CD4-positive, alpha-beta memory T cell (primary cell): ENCODE results near the gene HUWE1. TPM values are rescaled to one million over a fixed set of nuclear protein-coding genes. Genes with fewer than 3 reads are reported as not detected.
A peak's percentile ranks its signal among the peaks of the same experiment; 100 is the strongest.

Experiments
- CTCF ChIA-PET: fragments of 350-600 bp; sonication (Branson Sonifier 250); formaldehyde crosslinking; loops from one replicate; lab custom pipeline; 2021; ENCODE audit warnings: inconsistent platforms; ENCODE audit not compliant: partially characterized antibody; lab: Charles Lee
- POLR2A ChIA-PET: fragments of 350-600 bp; sonication (Branson Sonifier 250); formaldehyde crosslinking; loops from one replicate; lab custom pipeline; 2021; ENCODE audit not compliant: partially characterized antibody; lab: Charles Lee
- DNase-seq, 5 donors: peaks; one replicate each; pipeline versions ENCODE4 v3.0.0 to v3.0.0-alpha.2; 2020 to 2022; ENCODE audit warnings: mixed read lengths in 1 of 5
- H3K27ac ChIP-seq: one replicate; pipeline ENCODE4 v1.7.0; 2013; ENCODE audit warnings: low read depth, low read length
- H3K27me3 ChIP-seq: 2 replicates; pipeline ENCODE4 v1.7.0; 2013; ENCODE audit warnings: mild to moderate bottlenecking, low read length, moderate library complexity; ENCODE audit not compliant: insufficient read depth
- H3K36me3 ChIP-seq: 2 replicates; pipeline ENCODE4 v1.7.0; 2013; ENCODE audit warnings: mild to moderate bottlenecking, low read length, moderate library complexity; ENCODE audit not compliant: insufficient read depth
- H3K4me1 ChIP-seq: 2 replicates; pipeline ENCODE4 v1.7.0; 2013; ENCODE audit warnings: mild to moderate bottlenecking, low read length, moderate library complexity; ENCODE audit not compliant: insufficient read depth
- H3K4me3 ChIP-seq, 2 donors: one replicate each; pipeline ENCODE4 v1.7.0; 2013; ENCODE audit warnings: low read length in 2 of 2, mild to moderate bottlenecking in 1 of 2
- H3K9me3 ChIP-seq, 2 donors: one replicate each; pipeline ENCODE4 v1.7.0; 2013; ENCODE audit warnings: low read length in 2 of 2, control low read depth in 1 of 2; ENCODE audit not compliant: control insufficient read depth in 1 of 2
- H3K27ac Mint-ChIP-seq, 7 donors: one replicate each; pipeline ENCODE4 v1.8.0; 2020 to 2021; ENCODE audit warnings: mixed read lengths in 7 of 7, mild to moderate bottlenecking in 6 of 7, inconsistent platforms in 3 of 7, moderate library complexity in 3 of 7
- H3K27me3 Mint-ChIP-seq, 2 donors: one replicate each; pipeline ENCODE4 v1.8.0; 2020 to 2021; ENCODE audit warnings: mixed read lengths in 2 of 2
- H3K36me3 Mint-ChIP-seq, 2 donors: one replicate each; pipeline ENCODE4 v1.8.0; 2020 to 2021; ENCODE audit warnings: mixed read lengths in 2 of 2, inconsistent platforms in 1 of 2, mild to moderate bottlenecking in 1 of 2
- H3K4me1 Mint-ChIP-seq, 4 donors: one replicate each; pipeline ENCODE4 v1.8.0; 2020 to 2021; ENCODE audit warnings: mixed read lengths in 4 of 4, mild to moderate bottlenecking in 1 of 4
- H3K4me3 Mint-ChIP-seq, 8 donors: one replicate each; pipeline ENCODE4 v1.8.0; 2020 to 2021; ENCODE audit warnings: mixed read lengths in 8 of 8, mild to moderate bottlenecking in 7 of 8, moderate library complexity in 6 of 8, inconsistent platforms in 3 of 8
- H3K9me3 Mint-ChIP-seq, 8 donors: one replicate each; pipeline ENCODE4 v1.8.0; 2020 to 2021; ENCODE audit warnings: mixed read lengths in 8 of 8, mild to moderate bottlenecking in 5 of 8, inconsistent platforms in 3 of 8, moderate library complexity in 1 of 8
- intact Hi-C: fragments of 100-400 bp; cut with micrococcal nuclease; formaldehyde crosslinking; loops from one replicate; pipeline ENCODE4 v1.15.1; 2023
- polyA plus RNA-seq, 2 donors: library from polyadenylated mRNA; unstranded; fragments of 300-500 nt; fragmentation: Illumina TruSeq; gene quantifications; one replicate each; pipeline ENCODE4 v1.2.3, GENCODE V29; 2021
- total RNA-seq, 2 experiments: library from RNA; stranded (reverse); gene quantifications; one replicate each; pipeline ENCODE4 v1.2.3, GENCODE V29; 2021

The HUWE1 gene
- total and polyA plus RNA-seq, 4 experiments from 2014 or later: 3.3 to 202 (median 97.7) TPM

- no peaks in the 10 kb centered on the region for H3K9me3 ChIP-seq
- H3K4me3 ChIP-seq: no peak overlapping the region
- intact Hi-C loops: no loop called here
- no peak overlapping the region for H3K27ac ChIP-seq
- CTCF ChIA-PET: interaction anchor here (0.5 to 1.2 kb wide), 3 partner anchors 10 to 1154 kb away, joined by 3 read pairs; no protein-coding TSS in a partner anchor
- H3K27ac Mint-ChIP-seq: peak overlapping the region in 1 of 7 donors; percentile 37
- no peak overlapping the region for H3K4me3 Mint-ChIP-seq
- POLR2A ChIA-PET: no interaction called here
- H3K4me1 ChIP-seq: no peaks in the 10 kb centered on the region
- H3K36me3 ChIP-seq: no peaks in the 10 kb centered on the region
- no peak for DNase-seq
- H3K4me1 Mint-ChIP-seq: peaks cover 8 to 22% (median 16%) of the 10 kb centered on the region in 4 donors
- H3K27me3 ChIP-seq: no peaks in the 10 kb centered on the region
- H3K9me3 Mint-ChIP-seq: no peaks in the 10 kb centered on the region
- H3K36me3 Mint-ChIP-seq: no peaks in the 10 kb centered on the region
- H3K27me3 Mint-ChIP-seq: no peaks in the 10 kb centered on the region
Measured at GRCh38 chrX:53694642-53695041, 8.1 kb upstream of the HUWE1 start.

DNA sequence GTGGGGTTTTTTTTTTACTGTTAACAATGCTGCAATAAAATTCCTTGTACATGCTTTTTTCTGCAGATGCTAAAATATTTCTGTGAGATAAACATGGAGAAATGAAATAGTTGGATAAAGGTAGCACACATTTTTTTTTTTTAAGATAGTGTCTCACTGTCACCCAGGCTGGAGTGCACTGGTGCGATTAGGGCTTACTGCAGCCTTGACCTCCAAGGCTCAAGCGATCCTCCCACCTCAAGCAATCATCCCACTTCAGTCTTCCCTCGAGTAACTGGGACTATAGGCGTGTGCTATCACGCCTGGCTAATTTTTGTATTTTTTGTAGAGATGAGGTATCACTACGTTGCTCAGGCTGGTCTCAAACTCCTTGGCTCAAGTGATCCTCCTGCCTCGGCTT lies 1.8 kb upstream of the HUWE1 start:
- intact Hi-C loops: loop anchor here (10.0 kb wide), 2 partner anchors 947 to 1117 kb away; partner anchors contain the start of gene MAGED2
- no peak overlapping the region for H3K4me3 ChIP-seq
- Mint-ChIP-seq H3K36me3 (peaks cover 0 to 10% of the 10 kb centered on the region in 2 donors), H3K27me3 (no peaks in the 10 kb centered on the region), H3K9me3 (peaks cover 0 to 2% (median 0%) of the 10 kb centered on the region in 8 donors), H3K4me3 (no peak overlapping the region), H3K27ac (peak overlapping the region in 3 of 7 donors; percentile 24 to 58 (median 25)), H3K4me1 (peaks cover 4 to 29% (median 10%) of the 10 kb centered on the region in 4 donors)
- H3K27ac ChIP-seq: no peak overlapping the region
- DNase-seq: no peak
- no peaks in the 10 kb centered on the region for H3K36me3 ChIP-seq
- POLR2A ChIA-PET: interaction anchor here (6.0 kb wide), 1 partner anchor 27 kb away, joined by 106 read pairs; no protein-coding TSS in a partner anchor
- H3K9me3 ChIP-seq: no peaks in the 10 kb centered on the region
- peaks cover 14% of the 10 kb centered on the region for H3K4me1 ChIP-seq
- CTCF ChIA-PET: no interaction called here
- no peaks in the 10 kb centered on the region for H3K27me3 ChIP-seq

GRCh38 chrX:53685711-53686110 lies 808 bp downstream of the HUWE1 start:
- H3K4me3 ChIP-seq: peak overlapping the region; percentile 63 to 76
- peaks cover 0 to 20% of the 10 kb centered on the region in 2 donors for H3K36me3 Mint-ChIP-seq
- DNase-seq: no peak
- peak overlapping the region; percentile 88 to 97 (median 90) for H3K4me3 Mint-ChIP-seq
- H3K27me3 Mint-ChIP-seq: no peaks in the 10 kb centered on the region
- CTCF ChIA-PET: interaction anchor here (2.3 to 4.5 kb wide), 2 partner anchors 30 to 146 kb away, joined by 10 to 29 read pairs; no protein-coding TSS in a partner anchor
- H3K27me3 ChIP-seq: no peaks in the 10 kb centered on the region
- H3K36me3 ChIP-seq: peaks cover 5% of the 10 kb centered on the region
- POLR2A ChIA-PET: interaction anchor here (0.9 to 6.0 kb wide), 7 partner anchors 10 to 1371 kb away, joined by 3 to 106 read pairs (median 7); partner anchors contain the start of genes PHF8 and TSPYL2
- intact Hi-C loops: loop anchor here (2.0 to 10.0 kb wide), 4 partner anchors 147 to 1475 kb away; partner anchors contain the start of gene MAGED2
- peaks cover 11 to 42% (median 23%) of the 10 kb centered on the region in 4 donors for H3K4me1 Mint-ChIP-seq
- peaks cover 0 to 2% (median 0%) of the 10 kb centered on the region in 8 donors for H3K9me3 Mint-ChIP-seq
- H3K4me1 ChIP-seq: peaks cover 31% of the 10 kb centered on the region
- peak overlapping the region; percentile 65 to 99 (median 86) for H3K27ac Mint-ChIP-seq
- peak overlapping the region; percentile 80 for H3K27ac ChIP-seq
- H3K9me3 ChIP-seq: no peaks in the 10 kb centered on the region

DNA sequence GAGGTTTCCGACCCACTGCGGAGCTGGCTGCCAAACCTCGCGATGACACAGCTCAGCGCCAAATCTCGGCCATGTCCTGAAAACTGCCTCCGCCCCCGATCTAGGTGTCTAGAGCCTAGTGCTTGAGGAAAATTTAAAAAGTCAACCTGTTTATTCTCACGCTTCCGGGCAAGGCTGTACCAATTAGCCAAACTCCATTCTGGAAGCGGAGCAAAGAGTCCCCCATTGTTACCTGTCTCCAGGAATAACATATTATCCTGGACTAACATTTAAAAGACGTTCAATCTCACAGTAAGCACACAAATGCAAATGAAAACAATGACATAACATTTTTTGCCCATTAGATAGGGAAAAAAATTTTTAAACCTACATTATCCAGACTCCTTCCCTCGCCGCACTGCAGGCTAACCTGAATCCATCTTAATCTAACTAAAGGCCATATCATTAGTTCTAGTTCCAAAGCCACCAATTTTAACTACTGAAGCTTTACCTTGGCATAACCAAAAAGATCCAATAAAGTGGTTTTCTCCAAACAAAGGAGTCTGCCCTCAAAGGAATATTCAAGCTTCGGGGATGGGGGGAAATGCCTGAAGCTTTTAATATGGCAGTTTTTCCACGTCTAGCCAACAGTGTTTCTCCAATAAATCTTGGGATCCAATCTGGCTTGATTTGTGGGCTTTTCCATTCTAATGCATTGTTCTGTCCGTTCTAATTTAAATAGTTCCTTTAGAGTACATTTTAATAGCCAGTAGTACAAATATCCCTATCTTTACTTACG lies 1.9 kb downstream of the HUWE1 start:
- H3K9me3 Mint-ChIP-seq: peaks cover 0 to 2% (median 0%) of the 10 kb centered on the region in 8 donors
- peak overlapping the region; percentile 87 to 99 (median 97) for H3K27ac Mint-ChIP-seq
- no peak for DNase-seq
- Histone ChIP-seq H3K9me3 (no peaks in the 10 kb centered on the region), H3K4me1 (peaks cover 39% of the 10 kb centered on the region), H3K27ac (peak overlapping the region; percentile 80), H3K36me3 (peaks cover 5% of the 10 kb centered on the region), H3K27me3 (no peaks in the 10 kb centered on the region), H3K4me3 (peak overlapping the region; percentile 58 to 69)
- H3K27me3 Mint-ChIP-seq: no peaks in the 10 kb centered on the region
- H3K4me1 Mint-ChIP-seq: peaks cover 16 to 50% (median 30%) of the 10 kb centered on the region in 4 donors
- intact Hi-C loops: loop anchor here (1.0 to 10.0 kb wide), 7 partner anchors 30 to 1476 kb away; partner anchors contain the start of genes MAGED2, PHF8, RIBC1 and SMC1A
- peaks cover 0 to 29% of the 10 kb centered on the region in 2 donors for H3K36me3 Mint-ChIP-seq
- ChIA-PET POLR2A (interaction anchor here (1.0 to 6.0 kb wide), 14 partner anchors 11 to 1804 kb away, joined by 3 to 106 read pairs (median 5); partner anchors contain the start of genes FAM120C, GNL3L, KDM5C and PHF8), CTCF (interaction anchor here (0.7 to 4.5 kb wide), 4 partner anchors 10 to 147 kb away, joined by 3 to 29 read pairs (median 4); no protein-coding TSS in a partner anchor)
- peak overlapping the region; percentile 88 to 97 (median 90) for H3K4me3 Mint-ChIP-seq

DNA sequence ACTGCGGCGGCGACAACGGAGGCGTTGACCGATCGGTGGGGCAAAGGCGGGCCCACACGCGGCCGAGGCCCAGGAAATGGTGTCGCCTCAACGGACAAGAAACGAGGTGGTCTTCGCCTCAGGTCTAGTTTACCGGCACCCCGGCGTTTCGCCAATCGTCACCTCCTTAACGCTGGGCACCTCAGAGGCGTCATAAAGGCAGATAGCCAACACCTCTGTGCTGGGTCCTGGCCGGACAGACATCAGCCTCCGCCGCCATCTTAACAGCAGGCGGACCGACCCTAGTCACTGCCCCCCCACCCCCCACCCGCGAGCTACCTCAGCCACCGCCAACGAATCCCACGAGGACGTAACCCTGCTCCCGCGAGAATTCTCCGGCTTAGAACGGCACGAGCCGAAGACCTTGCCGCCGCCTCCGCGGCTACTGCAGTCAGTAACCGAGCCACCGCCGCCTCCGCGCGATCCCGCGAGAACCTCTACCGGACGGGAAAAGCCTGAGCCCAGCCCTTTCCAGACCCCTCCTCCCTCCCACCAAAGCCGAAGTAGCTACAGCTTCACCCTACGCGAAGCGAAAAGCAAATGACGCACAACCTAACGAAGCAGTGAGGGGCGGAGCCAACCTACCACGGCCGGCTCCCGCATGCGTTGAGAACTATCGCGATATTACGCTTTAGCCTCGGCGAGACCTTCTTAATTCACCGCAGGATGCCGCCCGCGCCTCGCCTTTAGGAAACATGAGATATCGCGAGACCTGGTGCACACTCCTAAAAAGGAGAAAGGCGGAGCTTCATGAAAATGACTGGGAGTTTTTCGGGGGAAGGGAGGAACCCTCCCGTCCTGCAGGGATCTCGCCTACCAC lies 2.7 kb downstream of the HUWE1 start:
- Histone ChIP-seq H3K27me3 (no peaks in the 10 kb centered on the region), H3K4me1 (peaks cover 41% of the 10 kb centered on the region), H3K36me3 (peaks cover 5% of the 10 kb centered on the region), H3K9me3 (no peaks in the 10 kb centered on the region), H3K27ac (peak overlapping the region; percentile 94), H3K4me3 (peak overlapping the region; percentile 65 to 66)
- H3K36me3 Mint-ChIP-seq: peaks cover 2 to 31% of the 10 kb centered on the region in 2 donors
- CTCF ChIA-PET: interaction anchor here (0.7 to 4.5 kb wide), 5 partner anchors 11 to 148 kb away, joined by 3 to 29 read pairs (median 3); no protein-coding TSS in a partner anchor
- DNase-seq: peak; percentile 88 to 97 (median 95)
- peak overlapping the region; percentile 88 to 97 (median 90) for H3K4me3 Mint-ChIP-seq
- POLR2A ChIA-PET: interaction anchor here (1.0 to 6.0 kb wide), 14 partner anchors 10 to 1805 kb away, joined by 3 to 106 read pairs (median 5); partner anchors contain the start of genes FAM120C, GNL3L, KDM5C and PHF8
- intact Hi-C loops: loop anchor here (1.0 to 10.0 kb wide), 7 partner anchors 31 to 1477 kb away; partner anchors contain the start of genes MAGED2, PHF8, RIBC1 and SMC1A
- peak overlapping the region; percentile 87 to 99 (median 97) for H3K27ac Mint-ChIP-seq
- H3K27me3 Mint-ChIP-seq: no peaks in the 10 kb centered on the region
- H3K9me3 Mint-ChIP-seq: no peaks in the 10 kb centered on the region
- peaks cover 16 to 52% (median 33%) of the 10 kb centered on the region in 4 donors for H3K4me1 Mint-ChIP-seq

DNA sequence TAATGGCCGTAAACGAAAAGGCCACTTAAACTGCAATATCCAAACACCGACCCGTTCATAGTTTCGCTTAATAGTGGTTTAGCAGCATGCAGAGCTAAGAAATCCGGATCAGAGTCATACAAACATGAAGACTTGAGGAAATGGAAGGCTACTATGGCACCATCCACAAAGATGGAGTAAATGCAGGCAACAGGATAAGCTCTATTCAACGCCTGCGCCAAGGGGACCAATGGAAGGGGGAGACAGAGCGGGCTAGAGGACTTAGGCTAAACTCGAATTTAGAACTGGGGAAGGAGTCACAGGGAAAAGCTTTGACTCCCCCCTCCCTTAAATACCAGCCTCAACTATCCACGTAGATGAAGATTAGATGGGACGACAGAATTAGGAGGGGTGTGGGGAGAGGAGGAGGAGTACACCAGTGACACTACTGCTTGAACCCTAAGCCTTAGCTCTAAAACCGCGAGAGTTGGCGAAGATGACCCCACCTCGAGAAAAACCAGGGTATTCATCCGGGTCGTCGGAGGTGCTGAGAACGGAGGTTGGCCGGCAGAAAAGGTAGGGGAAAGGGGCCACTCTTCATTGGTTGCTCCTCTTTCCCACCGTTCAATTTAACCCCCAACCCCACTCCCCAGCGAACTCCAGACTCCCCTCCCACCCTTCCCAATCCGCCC lies 3.5 kb downstream of the HUWE1 start:
- Mint-ChIP-seq H3K9me3 (no peaks in the 10 kb centered on the region), H3K36me3 (peaks cover 3 to 38% of the 10 kb centered on the region in 2 donors), H3K4me1 (peaks cover 20 to 60% (median 39%) of the 10 kb centered on the region in 4 donors), H3K27me3 (no peaks in the 10 kb centered on the region), H3K27ac (peak overlapping the region; percentile 87 to 99 (median 97)), H3K4me3 (peak overlapping the region; percentile 88 to 97 (median 90))
- DNase-seq: peak; percentile 29 to 62 (median 36)
- no peaks in the 10 kb centered on the region for H3K27me3 ChIP-seq
- peaks cover 5% of the 10 kb centered on the region for H3K36me3 ChIP-seq
- ChIA-PET POLR2A (interaction anchor here (1.2 to 6.0 kb wide), 8 partner anchors 9 to 1806 kb away, joined by 3 to 106 read pairs (median 6); partner anchors contain the start of genes FAM120C, GNL3L and PHF8), CTCF (interaction anchor here (0.8 to 4.5 kb wide), 4 partner anchors 22 to 147 kb away, joined by 3 to 29 read pairs (median 6); no protein-coding TSS in a partner anchor)
- intact Hi-C loops: loop anchor here (5.0 to 10.0 kb wide), 3 partner anchors 261 to 1122 kb away; partner anchors contain the start of genes MAGED2, RIBC1 and SMC1A
- H3K27ac ChIP-seq: peak overlapping the region; percentile 94
- peaks cover 49% of the 10 kb centered on the region for H3K4me1 ChIP-seq
- H3K9me3 ChIP-seq: no peaks in the 10 kb centered on the region
- peak overlapping the region; percentile 65 to 66 for H3K4me3 ChIP-seq
